ENCODE results near the gene TXNL1.

Gene TXNL1

DNA sequence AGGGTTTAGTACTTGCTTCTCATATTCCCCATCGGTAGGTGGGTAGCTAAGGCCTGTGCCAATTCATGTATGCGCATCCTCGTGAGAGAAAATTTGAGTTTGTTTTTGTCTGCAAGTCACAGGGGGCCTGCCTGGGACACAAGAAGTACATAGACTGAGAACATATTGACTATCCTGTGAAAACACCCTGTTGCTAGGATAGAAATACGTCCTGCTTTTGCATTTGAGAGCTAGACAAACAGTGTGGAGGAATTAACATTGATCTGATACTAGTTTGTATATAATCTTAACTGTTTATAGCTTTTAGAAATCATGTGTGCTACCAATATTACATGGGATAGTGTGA lies 23.6 kb upstream of the TXNL1 start:
- Histone ChIP-seq H2BK5ac (ENCODE audit: low read depth, low read length, poor library complexity, severe bottlenecking) (no peak overlapping the region), H3K4ac (ENCODE audit: low read depth in 1 of 2, low read length in 2 of 2) (no peak overlapping the region), H4K8ac (ENCODE audit: low read length) (no peak overlapping the region), H2AFZ (ENCODE audit: low read depth, low read length) (no peak overlapping the region), H3K14ac (ENCODE audit: low read length in 2 of 2) (no peak overlapping the region), H4K91ac (ENCODE audit: low read length) (no peak overlapping the region), H3K79me1 (replicated peaks; ENCODE audit: low read length, poor library complexity, severe bottlenecking) (peaks cover 26% of the 10 kb centered on the region), H2BK15ac (ENCODE audit: low read depth, poor library complexity, severe bottlenecking) (no peak overlapping the region), H3K4me3 (ENCODE audit: insufficient read depth in 1 of 2, low read depth in 1 of 2, low read length in 2 of 2) (no peak overlapping the region), H3K9ac (ENCODE audit: low read length) (no peak overlapping the region), H3K9me3 (ENCODE audit: control insufficient read depth, low read length) (no peaks in the 10 kb centered on the region), H2BK120ac (ENCODE audit: low read depth, low read length) (no peak overlapping the region), H3K4me2 (ENCODE audit: low read length, poor library complexity, severe bottlenecking) (no peak overlapping the region), H3K27ac (ENCODE audit: low read length, poor library complexity, severe bottlenecking) (no peak overlapping the region), H3K36me3 (ENCODE audit: control insufficient read depth in 1 of 2, insufficient read depth in 2 of 2, low read depth in 1 of 2, low read length in 2 of 2) (peaks cover 0 to 2% of the 10 kb centered on the region in 2 experiments), H3K23ac (ENCODE audit: low read length in 2 of 2) (no peak overlapping the region), H3K27me3 (ENCODE audit: control insufficient read depth in 1 of 2, insufficient read depth in 1 of 2, low read length in 2 of 2) (no peaks in the 10 kb centered on the region), H2AK5ac (ENCODE audit: low read length, severe bottlenecking) (no peak overlapping the region), H2BK12ac (ENCODE audit: low read length in 2 of 2) (no peak overlapping the region), H3K18ac (ENCODE audit: low read depth in 1 of 2, low read length in 2 of 2) (no peak overlapping the region), H3K4me1 (ENCODE audit: control insufficient read depth, insufficient read depth, low read depth, low read length) (no peaks in the 10 kb centered on the region)
- DNase-seq: no peak
- 33% methylated on average over 3 of the region's 4 CpGs for WGBS

DNA sequence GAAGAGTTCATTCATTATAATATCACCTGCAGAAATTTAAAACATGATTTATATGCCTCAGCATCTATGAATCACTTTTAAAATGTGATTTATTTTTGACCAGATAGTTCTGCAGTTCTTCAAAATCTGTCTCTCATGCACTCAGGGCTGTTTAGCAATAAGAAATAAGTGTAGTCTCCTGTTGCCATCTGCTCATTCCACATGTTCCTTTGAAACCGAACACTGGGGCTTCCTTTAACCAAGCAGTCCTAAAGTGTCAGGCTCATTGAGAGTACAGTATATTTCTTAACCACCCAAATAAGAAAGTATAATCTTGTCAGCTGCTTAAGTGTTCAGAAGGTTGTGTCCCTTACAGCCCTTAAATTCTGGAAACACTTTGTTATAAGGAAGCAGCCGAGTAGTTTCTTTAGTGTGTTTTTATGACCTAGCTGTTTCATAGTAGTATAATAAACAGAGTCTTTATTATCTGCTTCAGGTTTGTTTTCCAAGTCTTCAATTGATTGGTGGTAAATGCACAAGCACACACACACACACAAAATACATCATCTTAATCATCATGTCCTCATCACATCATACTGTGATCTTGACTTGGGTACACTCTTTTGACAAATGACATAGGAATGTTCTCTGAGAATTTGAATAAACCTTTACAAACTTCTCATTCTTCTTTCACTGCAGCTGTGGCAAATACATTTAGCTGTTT lies 23.1 kb upstream of the TXNL1 start:
- H3K79me1 ChIP-seq (replicated peaks; ENCODE audit: low read length, poor library complexity, severe bottlenecking): peaks cover 25% of the 10 kb centered on the region
- 29% methylated on average over 1 of the region's 2 CpGs for WGBS
- H2BK12ac ChIP-seq (ENCODE audit: low read length in 2 of 2): no peak overlapping the region
- no peaks in the 10 kb centered on the region for H3K9me3 ChIP-seq (ENCODE audit: control insufficient read depth, low read length)
- no peak overlapping the region for H3K27ac ChIP-seq (ENCODE audit: low read length, poor library complexity, severe bottlenecking)
- H2AFZ ChIP-seq (ENCODE audit: low read depth, low read length): no peak overlapping the region
- H3K27me3 ChIP-seq (ENCODE audit: control insufficient read depth in 1 of 2, insufficient read depth in 1 of 2, low read length in 2 of 2): no peaks in the 10 kb centered on the region
- H3K4me1 ChIP-seq (ENCODE audit: control insufficient read depth, insufficient read depth, low read depth, low read length): no peaks in the 10 kb centered on the region
- DNase-seq: no peak
- H2BK120ac ChIP-seq (ENCODE audit: low read depth, low read length): no peak overlapping the region
- H3K18ac ChIP-seq (ENCODE audit: low read depth in 1 of 2, low read length in 2 of 2): no peak overlapping the region
- H4K91ac ChIP-seq (ENCODE audit: low read length): no peak overlapping the region
- no peak overlapping the region for H3K23ac ChIP-seq (ENCODE audit: low read length in 2 of 2)
- H3K4me3 ChIP-seq (ENCODE audit: insufficient read depth in 1 of 2, low read depth in 1 of 2, low read length in 2 of 2): no peak overlapping the region
- no peak overlapping the region for H2BK5ac ChIP-seq (ENCODE audit: low read depth, low read length, poor library complexity, severe bottlenecking)
- H3K14ac ChIP-seq (ENCODE audit: low read length in 2 of 2): no peak overlapping the region
- no peak overlapping the region for H3K4me2 ChIP-seq (ENCODE audit: low read length, poor library complexity, severe bottlenecking)
- H4K8ac ChIP-seq (ENCODE audit: low read length): no peak overlapping the region
- no peak overlapping the region for H2AK5ac ChIP-seq (ENCODE audit: low read length, severe bottlenecking)
- H3K4ac ChIP-seq (ENCODE audit: low read depth in 1 of 2, low read length in 2 of 2): no peak overlapping the region
- no peak overlapping the region for H3K9ac ChIP-seq (ENCODE audit: low read length)
- H2BK15ac ChIP-seq (ENCODE audit: low read depth, poor library complexity, severe bottlenecking): no peak overlapping the region
- H3K36me3 ChIP-seq (ENCODE audit: control insufficient read depth in 1 of 2, insufficient read depth in 2 of 2, low read depth in 1 of 2, low read length in 2 of 2): peaks cover 0 to 2% of the 10 kb centered on the region in 2 experiments

DNA sequence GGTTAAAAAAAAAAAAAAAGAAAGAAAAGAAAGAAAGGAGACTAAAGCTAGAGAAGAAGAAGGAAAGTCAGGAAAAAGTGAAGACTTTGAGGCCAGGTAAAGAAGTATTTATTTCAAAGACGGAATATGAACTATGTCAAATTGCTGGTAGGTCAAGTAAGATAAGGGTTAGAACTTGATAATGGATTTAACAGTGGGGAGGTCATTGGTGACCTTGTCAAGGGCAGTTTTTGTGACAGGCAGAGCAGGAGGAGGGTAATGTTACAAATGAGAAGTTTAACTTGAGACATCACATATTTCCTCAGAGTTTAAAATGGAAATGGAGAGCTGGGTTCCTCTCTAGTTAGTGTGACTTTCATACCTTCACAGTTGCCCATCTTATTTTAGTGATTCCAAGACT lies 22.3 kb upstream of the TXNL1 start:
- Histone ChIP-seq H3K9ac (ENCODE audit: low read length) (no peak overlapping the region), H3K36me3 (ENCODE audit: control insufficient read depth in 1 of 2, insufficient read depth in 2 of 2, low read depth in 1 of 2, low read length in 2 of 2) (peaks cover 0 to 2% of the 10 kb centered on the region in 2 experiments), H3K14ac (ENCODE audit: low read length in 2 of 2) (no peak overlapping the region), H2AK5ac (ENCODE audit: low read length, severe bottlenecking) (no peak overlapping the region), H3K27ac (ENCODE audit: low read length, poor library complexity, severe bottlenecking) (no peak overlapping the region), H4K91ac (ENCODE audit: low read length) (no peak overlapping the region), H3K4me3 (ENCODE audit: insufficient read depth in 1 of 2, low read depth in 1 of 2, low read length in 2 of 2) (no peak overlapping the region), H3K4me1 (ENCODE audit: control insufficient read depth, insufficient read depth, low read depth, low read length) (no peaks in the 10 kb centered on the region), H3K4ac (ENCODE audit: low read depth in 1 of 2, low read length in 2 of 2) (no peak overlapping the region), H3K79me1 (replicated peaks; ENCODE audit: low read length, poor library complexity, severe bottlenecking) (peaks cover 22% of the 10 kb centered on the region), H3K18ac (ENCODE audit: low read depth in 1 of 2, low read length in 2 of 2) (no peak overlapping the region), H3K4me2 (ENCODE audit: low read length, poor library complexity, severe bottlenecking) (no peak overlapping the region), H3K27me3 (ENCODE audit: control insufficient read depth in 1 of 2, insufficient read depth in 1 of 2, low read length in 2 of 2) (no peaks in the 10 kb centered on the region), H3K9me3 (ENCODE audit: control insufficient read depth, low read length) (no peaks in the 10 kb centered on the region), H2BK12ac (ENCODE audit: low read length in 2 of 2) (no peak overlapping the region), H2BK15ac (ENCODE audit: low read depth, poor library complexity, severe bottlenecking) (no peak overlapping the region), H2AFZ (ENCODE audit: low read depth, low read length) (no peak overlapping the region), H2BK120ac (ENCODE audit: low read depth, low read length) (no peak overlapping the region), H2BK5ac (ENCODE audit: low read depth, low read length, poor library complexity, severe bottlenecking) (no peak overlapping the region), H3K23ac (ENCODE audit: low read length in 2 of 2) (no peak overlapping the region), H4K8ac (ENCODE audit: low read length) (no peak overlapping the region)
- no peak for DNase-seq
- 95% methylated on average over 1 of the region's 1 CpG for WGBS

DNA sequence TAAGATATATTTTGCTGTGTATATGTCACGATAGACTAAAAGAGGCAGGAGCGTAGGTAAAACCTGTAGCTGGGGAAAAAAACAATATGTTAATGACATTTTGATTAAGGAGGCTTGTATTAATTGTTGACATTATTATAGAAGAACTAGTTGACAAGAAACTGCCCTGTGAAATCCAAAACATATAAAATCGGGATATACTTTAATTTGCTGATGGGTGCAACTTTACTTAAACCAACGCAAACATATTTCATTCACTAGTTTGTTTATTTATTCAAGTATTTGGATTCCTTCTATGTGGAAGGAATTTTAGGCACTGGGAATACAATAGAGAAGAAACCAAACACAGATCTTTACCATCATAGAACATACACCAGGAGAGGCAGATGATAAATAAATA lies 20.7 kb upstream of the TXNL1 start:
- Histone ChIP-seq H3K36me3 (ENCODE audit: control insufficient read depth in 1 of 2, insufficient read depth in 2 of 2, low read depth in 1 of 2, low read length in 2 of 2) (peaks cover 0 to 2% of the 10 kb centered on the region in 2 experiments), H3K79me1 (replicated peaks; ENCODE audit: low read length, poor library complexity, severe bottlenecking) (peaks cover 24% of the 10 kb centered on the region), H3K9me3 (ENCODE audit: control insufficient read depth, low read length) (no peaks in the 10 kb centered on the region), H3K14ac (ENCODE audit: low read length in 2 of 2) (no peak overlapping the region), H3K4me3 (ENCODE audit: insufficient read depth in 1 of 2, low read depth in 1 of 2, low read length in 2 of 2) (no peak overlapping the region), H4K8ac (ENCODE audit: low read length) (no peak overlapping the region), H3K23ac (ENCODE audit: low read length in 2 of 2) (no peak overlapping the region), H2AFZ (ENCODE audit: low read depth, low read length) (no peak overlapping the region), H2BK12ac (ENCODE audit: low read length in 2 of 2) (no peak overlapping the region), H3K4ac (ENCODE audit: low read depth in 1 of 2, low read length in 2 of 2) (no peak overlapping the region), H4K91ac (ENCODE audit: low read length) (no peak overlapping the region), H2AK5ac (ENCODE audit: low read length, severe bottlenecking) (no peak overlapping the region), H3K9ac (ENCODE audit: low read length) (no peak overlapping the region), H3K27me3 (ENCODE audit: control insufficient read depth in 1 of 2, insufficient read depth in 1 of 2, low read length in 2 of 2) (no peaks in the 10 kb centered on the region), H2BK5ac (ENCODE audit: low read depth, low read length, poor library complexity, severe bottlenecking) (no peak overlapping the region), H2BK120ac (ENCODE audit: low read depth, low read length) (no peak overlapping the region), H3K4me2 (ENCODE audit: low read length, poor library complexity, severe bottlenecking) (no peak overlapping the region), H2BK15ac (ENCODE audit: low read depth, poor library complexity, severe bottlenecking) (no peak overlapping the region), H3K4me1 (ENCODE audit: control insufficient read depth, insufficient read depth, low read depth, low read length) (no peaks in the 10 kb centered on the region), H3K18ac (ENCODE audit: low read depth in 1 of 2, low read length in 2 of 2) (no peak overlapping the region), H3K27ac (ENCODE audit: low read length, poor library complexity, severe bottlenecking) (no peak overlapping the region)
- WGBS: 97% methylated on average over 2 of the region's 4 CpGs
- DNase-seq: no peak

Data from mesenchymal stem cell (in vitro differentiated cells and primary cell).